HepG2 (cell line): ENCODE data around the gene ANKRD40CL. TPM values are rescaled to one million over a fixed set of nuclear protein-coding genes. Genes with fewer than 3 reads are reported as not detected.

Experiments used
- ATAC-seq: fragments of 200-7000 bp; cut with Tn5 transposase; 3 replicates; pipeline ENCODE4 v1.9.1; 2020; ENCODE audit warnings: mild to moderate bottlenecking, moderate library complexity
- BruUV-seq: library from RNA; stranded (reverse); fragments of 400-500 nt; replicated peaks from 2 replicates; lab custom pipeline; 2021; lab: Mats Ljungman, UMichigan
- CTCF ChIA-PET: fragments of 300-600 bp; formaldehyde crosslinking; extraction: SDS; loops from one replicate; lab custom pipeline; 2021; ENCODE audit warnings: low total read pairs, inconsistent platforms, low intra/inter-chr PET ratio; lab: Yijun Ruan, JAX
- POLR2A ChIA-PET: fragments of 350-600 bp; sonication (Branson Sonifier 250); formaldehyde crosslinking; loops from one replicate; lab custom pipeline; 2020; ENCODE audit warnings: antibody characterized with exemption, inconsistent platforms; lab: Yijun Ruan, JAX
- DNase-seq: peaks from one replicate; pipeline ENCODE4 v3.0.0-alpha.2; 2015; ENCODE audit warnings: low spot score
- FAIRE-seq: peaks from 3 replicates; lab custom pipeline; 2011; peaks lifted over from hg19 to GRCh38; lab: Jason Lieb, UNC
- H2AFZ ChIP-seq: one replicate; pipeline ENCODE4 v1.6.1; 2011; ENCODE audit warnings: low read length, inconsistent platforms
- H3K27ac ChIP-seq: fragments of 300-600 bp; 3 replicates; pipeline ENCODE4 v1.8.0; 2011; ENCODE audit warnings: mixed run types, mild to moderate bottlenecking, mixed read lengths, low read length, inconsistent platforms; ENCODE audit not compliant: insufficient read depth; ENCODE audit errors: extremely low read length
- H3K27me3 ChIP-seq, 2 experiments: fragments of 200-600 bp in 1 of 2; 2 replicates in 1 of 2; 3 replicates in 1 of 2; pipeline versions ENCODE4 v1.6.0 to v1.8.0; 2011; ENCODE audit warnings: low read length in 2 of 2, mild to moderate bottlenecking in 2 of 2, moderate library complexity in 2 of 2, inconsistent platforms in 1 of 2; ENCODE audit not compliant: insufficient read depth in 2 of 2, control insufficient read depth in 1 of 2
- H3K36me3 ChIP-seq, 2 experiments: fragments of 200-600 bp in 1 of 2; replicated peaks in 1 of 2; 2 replicates in 1 of 2; 3 replicates in 1 of 2; pipeline versions ENCODE4 v1.5.1 to v1.8.0; 2011; ENCODE audit warnings: low read length in 2 of 2, inconsistent platforms in 1 of 2; ENCODE audit not compliant: insufficient read depth in 2 of 2, control insufficient read depth in 1 of 2
- H3K4me1 ChIP-seq: 2 replicates; pipeline ENCODE4 v1.5.1; 2012; ENCODE audit warnings: low read length, inconsistent platforms; ENCODE audit not compliant: insufficient read depth
- H3K4me2 ChIP-seq: 2 replicates; pipeline ENCODE4 v1.6.0; 2011; ENCODE audit warnings: low read depth, low read length, inconsistent platforms
- H3K4me3 ChIP-seq, 3 experiments: fragments of 200-600 bp in 1 of 3; sonication (generic), shearing (Covaris generic) in 1 of 3; replicated peaks in 1 of 3; 2 replicates each; pipeline ENCODE4 v1.5.1; 2011 to 2016; ENCODE audit warnings: low read length in 3 of 3, inconsistent platforms in 2 of 3, low read depth in 2 of 3, mild to moderate bottlenecking in 2 of 3, control low read depth in 1 of 3, mixed read lengths in 1 of 3; ENCODE audit not compliant: insufficient read depth in 1 of 3
- H3K79me2 ChIP-seq: one replicate; pipeline ENCODE4 v1.6.1; 2011; ENCODE audit warnings: low read length, inconsistent platforms; ENCODE audit not compliant: insufficient read depth
- H3K9ac ChIP-seq: 2 replicates; pipeline ENCODE4 v1.6.0; 2011; ENCODE audit warnings: mild to moderate bottlenecking, low read depth, low read length, inconsistent platforms; ENCODE audit not compliant: insufficient read depth
- H3K9me3 ChIP-seq: 2 replicates; pipeline ENCODE4 v1.5.1; 2012; ENCODE audit warnings: mild to moderate bottlenecking, low read length
- H4K20me1 ChIP-seq: 2 replicates; pipeline ENCODE4 v1.6.0; 2011; ENCODE audit warnings: inconsistent platforms, mild to moderate bottlenecking, low read length, moderate library complexity; ENCODE audit not compliant: insufficient read depth
- ARNT2 ChIP-seq: sonication (generic); formaldehyde crosslinking; IDR thresholded peaks from 2 replicates; pipeline ENCODE4 v1.8.0; 2022; ENCODE audit warnings: mild to moderate bottlenecking, low read depth, missing genetic modification reagents, moderate library complexity
- CTCF ChIP-seq: sonication (generic); formaldehyde crosslinking; IDR thresholded peaks from 2 replicates; pipeline ENCODE4 v1.5.0; 2020; ENCODE audit warnings: mild to moderate bottlenecking, missing genetic modification reagents, moderate library complexity
- EP300 ChIP-seq, 3 experiments: sonication (generic) in 1 of 3; formaldehyde crosslinking in 1 of 3; IDR thresholded peaks; 2 replicates each; pipeline versions ENCODE4 v1.5.1 to v1.6.1; 2011 to 2020; ENCODE audit warnings: low read depth in 2 of 3, low read length in 2 of 3, borderline replicate concordance in 1 of 3, improper control_type of control experiment in 1 of 3, mild to moderate bottlenecking in 1 of 3, missing genetic modification reagents in 1 of 3, moderate library complexity in 1 of 3
- RFX5 ChIP-seq: IDR thresholded peaks from 2 replicates; pipeline ENCODE4 v1.6.1; 2011; ENCODE audit warnings: low read depth, low read length, improper control_type of control experiment
- STAG1 ChIP-seq: sonication (generic); formaldehyde crosslinking; IDR thresholded peaks from 2 replicates; pipeline ENCODE4 v1.4.0; 2020; ENCODE audit warnings: missing genetic modification reagents
- ZNF142 ChIP-seq: sonication (generic); formaldehyde crosslinking; IDR thresholded peaks from 2 replicates; pipeline ENCODE4 v1.4.0; 2020; ENCODE audit warnings: missing genetic modification reagents
- ZNF792 ChIP-seq: IDR thresholded peaks from 2 replicates; pipeline ENCODE4 v1.6.1; 2016
- WGBS: methylation state at CpG from one replicate; pipeline ENCODE4 v1.1.6; 2017; ENCODE audit warnings: low lambda C conversion rate; 5-methylcytosine and 5-hydroxymethylcytosine counted together
- in situ Hi-C: cut with HindIII; loops from 2 replicates; pipeline ENCODE4 v1.10.0; 2017; ENCODE audit warnings: low pct_unique_long_range_greater_than_20kb; ENCODE audit not compliant: extremely low pct_ligation_motif_present
- intact Hi-C: fragments of 100-400 bp; cut with micrococcal nuclease; formaldehyde crosslinking; loops from one replicate; pipeline ENCODE4 v1.10.0; 2022; ENCODE audit not compliant: unreplicated experiment
- polyA plus RNA-seq, 8 experiments: library from polyadenylated mRNA; depleted of rRNA in 3 of 8; stranded (reverse) in 7 of 8; unstranded in 1 of 8; fragments of >200 nt; fragmentation: Illumina TruSeq in 4 of 8; extraction: Trizol in 4 of 8; gene quantifications; 2 replicates each; pipeline versions ENCODE4 v1.2.1 to v1.2.3, GENCODE V29; 2011 to 2016; ENCODE audit warnings: low read depth in 4 of 8, missing spikeins in 1 of 8, mixed read lengths in 1 of 8; ENCODE audit not compliant: insufficient read depth in 1 of 8
- total RNA-seq, 5 experiments: library from RNA; depleted of rRNA; stranded (reverse); fragments of >200 nt; fragmentation: Illumina TruSeq; extraction: Trizol; gene quantifications; 2 replicates each; pipeline ENCODE4 v1.2.3, GENCODE V29; 2016; ENCODE audit warnings: low read depth in 1 of 5

The ANKRD40CL gene
- total and polyA plus RNA-seq, 2 of the 13 experiments (the other 11 are each of a cell fraction or from before 2014, with no cell fraction given): 0.03 to 0.11 TPM

GRCh38 chr17:50774225-50774803 is 7.0 kb upstream of the ANKRD40CL start:
- TF ChIP-seq STAG1 (CRISPR knock-in tag) (peak; percentile 37), CTCF (CRISPR knock-in tag) (peak; percentile 34; the same call in 1 of the 2 replicates), ARNT2 (CRISPR knock-in tag) (no peak)
- intact Hi-C loops (no loop called here), in situ Hi-C loops (no loop called here)
- ChIA-PET CTCF (no interaction called here), POLR2A (no interaction called here)
- H3K9me3 ChIP-seq: no peaks in the 10 kb centered on the region
- H3K36me3 ChIP-seq: no peaks in the 10 kb centered on the region
- no peak overlapping the region for H3K4me3 ChIP-seq
- no peak for DNase-seq
- H3K27ac ChIP-seq: no peak overlapping the region
- WGBS: 57% methylated on average over 7 of the region's 7 CpGs
- peak; percentile 34 for ATAC-seq
- no TSS peak for BruUV-seq
- no peak overlapping the region for H3K9ac ChIP-seq
- no peak overlapping the region for H3K4me2 ChIP-seq
- H3K79me2 ChIP-seq: no peaks in the 10 kb centered on the region
- no peak for FAIRE-seq
- H4K20me1 ChIP-seq: no peaks in the 10 kb centered on the region
- no peaks in the 10 kb centered on the region for H3K4me1 ChIP-seq
- peaks cover 0 to 1% of the 10 kb centered on the region in 2 experiments; a peak in 1 of 5 replicates for H3K27me3 ChIP-seq
- H2AFZ ChIP-seq: no peak overlapping the region

GRCh38 chr17:50771991-50772785 is 4.9 kb upstream of the ANKRD40CL start:
- Histone ChIP-seq H3K36me3 (no peaks in the 10 kb centered on the region), H2AFZ (no peak overlapping the region)
- TF ChIP-seq EP300 (IDR thresholded peaks at IDR 0.05; ENCODE audit: low read depth in 2 of 2, low read length in 2 of 2) (no peak), EP300 (CRISPR knock-in tag; IDR thresholded peaks at IDR 0.05; ENCODE audit: borderline replicate concordance) (no peak), ZNF142 (CRISPR knock-in tag) (no peak), ZNF792 (CRISPR knock-in tag) (no peak), RFX5 (no peak)

More at GRCh38 chr17:50771991-50772785, 4.9 kb upstream of the ANKRD40CL start:
- Histone ChIP-seq H3K27ac (no peak overlapping the region), H3K4me2 (no peak overlapping the region), H4K20me1 (no peaks in the 10 kb centered on the region), H3K4me3 (no peak overlapping the region), H3K79me2 (no peaks in the 10 kb centered on the region), H3K27me3 (peaks cover 0 to 1% of the 10 kb centered on the region in 2 experiments; a peak in 1 of 5 replicates), H3K4me1 (peaks cover 15% of the 10 kb centered on the region), H3K9me3 (no peaks in the 10 kb centered on the region), H3K9ac (no peak overlapping the region)
- POLR2A ChIA-PET: interaction anchor here (1.1 kb wide), 1 partner anchor 53 kb away, joined by 3 read pairs; the partner anchor contains the start of gene LUC7L3
- intact Hi-C loops (no loop called here), in situ Hi-C loops (no loop called here)
- FAIRE-seq (no peak), ATAC-seq (no peak), DNase-seq (no peak)
- CTCF ChIA-PET: no interaction called here
- no TSS peak for BruUV-seq
- WGBS: 44% methylated on average over 15 of the region's 15 CpGs
